ENCODE measurements around the gene TRAK2. TPM values are rescaled to one million over a fixed set of nuclear protein-coding genes. Genes with fewer than 3 reads are reported as not detected.

TRAK2 gene
- total and polyA plus RNA-seq, 2 experiments from 2014 or later, result 9.2 to 26.7 TPM

DNA sequence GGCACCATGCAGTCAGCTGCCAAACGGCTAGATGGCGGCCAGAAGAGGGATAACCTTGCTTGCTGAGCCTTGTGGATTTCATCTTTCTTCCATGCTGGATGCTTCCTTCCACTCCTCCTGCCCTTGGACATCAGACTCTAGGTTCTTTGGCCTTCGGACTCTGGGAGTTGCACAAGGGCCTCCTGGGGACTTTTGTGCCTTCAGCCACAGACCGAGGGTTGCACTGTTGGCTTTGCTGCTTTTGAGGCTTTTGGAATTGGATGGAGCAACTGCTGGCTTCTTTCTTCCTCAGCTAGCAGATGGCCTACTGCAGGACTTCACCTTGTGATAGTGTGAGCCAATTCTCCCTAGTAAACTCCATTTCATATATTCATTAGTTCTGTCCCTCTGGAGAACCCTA lies 31.3 kb upstream of the TRAK2 start:
- Histone ChIP-seq H3K4me1 (ENCODE audit: insufficient read depth) (no peaks in the 10 kb centered on the region), H3K4me2 (no peak overlapping the region), H3K27me3 (no peaks in the 10 kb centered on the region), H3K27ac (no peak overlapping the region), H3K36me3 (replicated peaks; ENCODE audit: insufficient read depth, low read depth) (no peaks in the 10 kb centered on the region), H3K79me2 (no peaks in the 10 kb centered on the region), H2AFZ (no peak overlapping the region), H3K9me3 (ENCODE audit: low read depth) (no peaks in the 10 kb centered on the region), H3K9me2 (replicated peaks; ENCODE audit: insufficient read depth) (no peaks in the 10 kb centered on the region), H3K4me3 (no peak overlapping the region), H4K20me1 (ENCODE audit: insufficient read depth, poor library complexity, severe bottlenecking) (no peaks in the 10 kb centered on the region)
- 90% methylated on average over 4 of the region's 4 CpGs for WGBS (ENCODE audit: low lambda C conversion rate, missing lambda C conversion rate)
- TF ChIP-seq EZH2phosphoT487 (IDR thresholded peaks at IDR 0.05; ENCODE audit: low read depth, severe bottlenecking, unreplicated experiment), result no peak
- no peak for TF ChIP-seq EZH2 (IDR thresholded peaks at IDR 0.05; ENCODE audit: borderline replicate concordance)
- TF ChIP-seq, protein P1, sequence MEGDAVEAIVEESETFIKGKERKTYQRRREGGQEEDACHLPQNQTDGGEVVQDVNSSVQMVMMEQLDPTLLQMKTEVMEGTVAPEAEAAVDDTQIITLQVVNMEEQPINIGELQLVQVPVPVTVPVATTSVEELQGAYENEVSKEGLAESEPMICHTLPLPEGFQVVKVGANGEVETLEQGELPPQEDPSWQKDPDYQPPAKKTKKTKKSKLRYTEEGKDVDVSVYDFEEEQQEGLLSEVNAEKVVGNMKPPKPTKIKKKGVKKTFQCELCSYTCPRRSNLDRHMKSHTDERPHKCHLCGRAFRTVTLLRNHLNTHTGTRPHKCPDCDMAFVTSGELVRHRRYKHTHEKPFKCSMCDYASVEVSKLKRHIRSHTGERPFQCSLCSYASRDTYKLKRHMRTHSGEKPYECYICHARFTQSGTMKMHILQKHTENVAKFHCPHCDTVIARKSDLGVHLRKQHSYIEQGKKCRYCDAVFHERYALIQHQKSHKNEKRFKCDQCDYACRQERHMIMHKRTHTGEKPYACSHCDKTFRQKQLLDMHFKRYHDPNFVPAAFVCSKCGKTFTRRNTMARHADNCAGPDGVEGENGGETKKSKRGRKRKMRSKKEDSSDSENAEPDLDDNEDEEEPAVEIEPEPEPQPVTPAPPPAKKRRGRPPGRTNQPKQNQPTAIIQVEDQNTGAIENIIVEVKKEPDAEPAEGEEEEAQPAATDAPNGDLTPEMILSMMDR (IDR thresholded peaks at IDR 0.05; ENCODE audit: poor library complexity), result no peak
- DNase-seq (ENCODE audit: low spot score), result no peak

DNA sequence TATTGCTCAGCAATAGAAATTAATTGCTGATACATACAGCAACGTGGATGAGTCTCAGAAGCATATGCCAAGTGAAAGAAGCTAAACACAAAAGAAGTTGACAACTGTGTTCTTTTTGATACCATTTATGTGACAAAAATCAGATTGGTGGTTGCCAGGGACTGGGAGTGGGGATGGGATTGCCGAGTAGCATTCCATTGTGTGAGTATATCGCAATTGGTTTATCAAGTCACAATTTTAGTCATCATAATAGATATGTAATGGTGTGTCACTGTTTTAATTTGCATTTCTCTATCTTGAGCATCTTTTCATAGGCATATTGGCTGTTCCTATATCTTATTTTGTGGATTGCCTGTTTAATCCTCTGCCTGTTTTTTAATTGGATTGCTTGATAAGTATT lies 21.2 kb upstream of the TRAK2 start:
- no peak overlapping the region for H3K4me2 ChIP-seq
- WGBS (ENCODE audit: low lambda C conversion rate, missing lambda C conversion rate), result 77% methylated on average over 3 of the region's 3 CpGs

DNA sequence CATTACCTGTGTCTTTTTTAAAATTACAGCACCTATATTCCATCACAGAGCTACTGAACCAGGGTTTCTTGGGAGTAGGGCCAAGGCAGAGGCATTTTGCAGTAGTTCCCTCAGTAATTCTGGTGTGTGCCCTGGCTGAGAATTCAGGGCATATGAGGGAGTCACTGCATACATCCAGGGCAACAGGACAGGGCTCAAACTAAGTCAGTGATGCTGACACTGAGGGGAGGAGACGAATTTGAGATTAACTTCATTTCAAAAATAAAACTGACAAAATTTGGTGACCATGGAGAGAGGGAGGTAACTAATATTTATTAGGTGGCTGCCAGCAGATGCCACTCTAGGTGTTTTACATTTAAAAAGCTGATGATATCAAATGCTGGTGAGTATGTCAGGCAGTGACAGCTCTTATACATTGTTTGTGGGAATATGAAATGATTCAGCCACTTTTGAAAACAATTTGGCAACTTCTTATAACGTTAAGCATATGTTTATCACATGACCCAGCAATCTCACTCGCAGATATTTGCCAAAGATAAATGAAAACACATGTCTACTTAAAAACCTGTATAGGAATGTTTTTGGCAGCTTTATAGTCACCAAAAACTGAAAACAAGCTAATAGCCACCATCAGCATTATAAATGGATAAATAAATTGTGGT lies 20.6 kb upstream of the TRAK2 start:
- no peaks in the 10 kb centered on the region for H3K9me2 ChIP-seq (replicated peaks; ENCODE audit: insufficient read depth)
- DNase-seq (ENCODE audit: low spot score), result no peak
- H3K4me2 ChIP-seq, result no peak overlapping the region
- H2AFZ ChIP-seq, result no peak overlapping the region
- H3K9me3 ChIP-seq (ENCODE audit: low read depth), result no peaks in the 10 kb centered on the region
- TF ChIP-seq, protein P1 (IDR thresholded peaks at IDR 0.05; ENCODE audit: poor library complexity), result no peak
- TF ChIP-seq EZH2 (IDR thresholded peaks at IDR 0.05; ENCODE audit: borderline replicate concordance), result no peak
- no peaks in the 10 kb centered on the region for H3K79me2 ChIP-seq
- H3K27ac ChIP-seq, result no peak overlapping the region
- no peaks in the 10 kb centered on the region for H3K27me3 ChIP-seq
- H3K4me3 ChIP-seq, result no peak overlapping the region
- H3K36me3 ChIP-seq (replicated peaks; ENCODE audit: insufficient read depth, low read depth), result no peaks in the 10 kb centered on the region
- H4K20me1 ChIP-seq (ENCODE audit: insufficient read depth, poor library complexity, severe bottlenecking), result no peaks in the 10 kb centered on the region
- WGBS (ENCODE audit: low lambda C conversion rate, missing lambda C conversion rate), result 67% methylated on average over 3 of the region's 3 CpGs
- peaks cover 3% of the 10 kb centered on the region for H3K4me1 ChIP-seq (ENCODE audit: insufficient read depth)

More for the DNA sequence above, 21.2 kb upstream of the TRAK2 start:
- no peaks in the 10 kb centered on the region for H3K27me3 ChIP-seq
- no peak overlapping the region for H3K27ac ChIP-seq
- TF ChIP-seq, protein P1 (IDR thresholded peaks at IDR 0.05; ENCODE audit: poor library complexity), result no peak
- TF ChIP-seq EZH2 (IDR thresholded peaks at IDR 0.05; ENCODE audit: borderline replicate concordance) (no peak), EZH2phosphoT487 (IDR thresholded peaks at IDR 0.05; ENCODE audit: low read depth, severe bottlenecking, unreplicated experiment) (no peak)
- H3K4me1 ChIP-seq (ENCODE audit: insufficient read depth), result no peaks in the 10 kb centered on the region
- H3K36me3 ChIP-seq (replicated peaks; ENCODE audit: insufficient read depth, low read depth), result no peaks in the 10 kb centered on the region
- no peaks in the 10 kb centered on the region for H4K20me1 ChIP-seq (ENCODE audit: insufficient read depth, poor library complexity, severe bottlenecking)
- no peak overlapping the region for H2AFZ ChIP-seq
- H3K79me2 ChIP-seq, result no peaks in the 10 kb centered on the region
- no peak for DNase-seq (ENCODE audit: low spot score)
- no peak overlapping the region for H3K4me3 ChIP-seq
- H3K9me2 ChIP-seq (replicated peaks; ENCODE audit: insufficient read depth), result no peaks in the 10 kb centered on the region
- H3K9me3 ChIP-seq (ENCODE audit: low read depth), result no peaks in the 10 kb centered on the region

Data from hepatocyte (in vitro differentiated cells).